IPS DF 6.9 (cell line): ENCODE measurements around the gene RHOG.
"Not testable (repeated sequence)": the region's sequence is repeated elsewhere in the genome, so short reads cannot be mapped to it uniquely, and the experiment has no call there.

Source experiments
- DNase-seq: peaks from one replicate; pipeline ENCODE4 v3.0.0-alpha.2; 2013; ENCODE audit warnings: low read depth, low spot score
- H3K27ac ChIP-seq: one replicate; pipeline ENCODE4 v1.5.1; 2013; ENCODE audit warnings: low read length, control low read depth
- H3K27me3 ChIP-seq: 2 replicates; pipeline ENCODE4 v1.6.1; 2013; ENCODE audit warnings: mild to moderate bottlenecking, low read length; ENCODE audit not compliant: control insufficient read depth, insufficient read depth
- H3K36me3 ChIP-seq: 2 replicates; pipeline ENCODE4 v1.6.1; 2013; ENCODE audit warnings: low read length; ENCODE audit not compliant: control insufficient read depth, insufficient read depth
- H3K4me1 ChIP-seq: 2 replicates; pipeline ENCODE4 v1.6.1; 2013; ENCODE audit warnings: low read length; ENCODE audit not compliant: control insufficient read depth, insufficient read depth
- H3K4me3 ChIP-seq: 2 replicates; pipeline ENCODE4 v1.5.1; 2013; ENCODE audit warnings: mild to moderate bottlenecking, low read length
- H3K9me3 ChIP-seq: 2 replicates; pipeline ENCODE4 v1.6.1; 2013; ENCODE audit warnings: low read length, inconsistent platforms; ENCODE audit not compliant: control insufficient read depth, insufficient read depth
- WGBS: extraction: QIAGEN DNeasy Blood & Tissue Kit; methylation state at CpG from one replicate; pipeline ENCODE4 v1.1.7; 2013; ENCODE audit warnings: mixed read lengths, missing lambda C conversion rate; ENCODE audit not compliant: insufficient read length, insufficient coverage; 5-methylcytosine and 5-hydroxymethylcytosine counted together

RHOG gene

GRCh38 chr11:3796801-3797328 lies 43.9 kb downstream of the RHOG start:
- H3K4me3 ChIP-seq = peak overlapping the region; percentile 85
- no peaks in the 10 kb centered on the region for H3K27me3 ChIP-seq
- H3K27ac ChIP-seq = no peak overlapping the region
- no peak for DNase-seq
- H3K9me3 ChIP-seq = no peaks in the 10 kb centered on the region
- no CpG with 5 or more reads among the region's 26 CpGs for WGBS
- 0 out of 2 replicates have a peak, but pooled peaks cover 2% of the 10 kb centered on the region for H3K36me3 ChIP-seq
- H3K4me1 ChIP-seq = no peaks in the 10 kb centered on the region

- no peak for DNase-seq
- Histone ChIP-seq H3K4me1 (no peaks in the 10 kb centered on the region), H3K27ac (no peak overlapping the region), H3K27me3 (no peaks in the 10 kb centered on the region), H3K4me3 (peak overlapping the region; percentile 85; the same call in 1 of the 2 replicates), H3K9me3 (no peaks in the 10 kb centered on the region), H3K36me3 (0 out of 2 replicates have a peak, but pooled peaks cover 2% of the 10 kb centered on the region)
- WGBS = no CpG with 5 or more reads among the region's 14 CpGs
These were observed 44.4 kb downstream of the RHOG start for GRCh38 chr11:3796346-3796745.

- WGBS = no CpG with 5 or more reads among the region's 6 CpGs
- no peak overlapping the region for H3K4me3 ChIP-seq
These were observed 44.8 kb downstream of the RHOG start for GRCh38 chr11:3796002-3796311.

DNA sequence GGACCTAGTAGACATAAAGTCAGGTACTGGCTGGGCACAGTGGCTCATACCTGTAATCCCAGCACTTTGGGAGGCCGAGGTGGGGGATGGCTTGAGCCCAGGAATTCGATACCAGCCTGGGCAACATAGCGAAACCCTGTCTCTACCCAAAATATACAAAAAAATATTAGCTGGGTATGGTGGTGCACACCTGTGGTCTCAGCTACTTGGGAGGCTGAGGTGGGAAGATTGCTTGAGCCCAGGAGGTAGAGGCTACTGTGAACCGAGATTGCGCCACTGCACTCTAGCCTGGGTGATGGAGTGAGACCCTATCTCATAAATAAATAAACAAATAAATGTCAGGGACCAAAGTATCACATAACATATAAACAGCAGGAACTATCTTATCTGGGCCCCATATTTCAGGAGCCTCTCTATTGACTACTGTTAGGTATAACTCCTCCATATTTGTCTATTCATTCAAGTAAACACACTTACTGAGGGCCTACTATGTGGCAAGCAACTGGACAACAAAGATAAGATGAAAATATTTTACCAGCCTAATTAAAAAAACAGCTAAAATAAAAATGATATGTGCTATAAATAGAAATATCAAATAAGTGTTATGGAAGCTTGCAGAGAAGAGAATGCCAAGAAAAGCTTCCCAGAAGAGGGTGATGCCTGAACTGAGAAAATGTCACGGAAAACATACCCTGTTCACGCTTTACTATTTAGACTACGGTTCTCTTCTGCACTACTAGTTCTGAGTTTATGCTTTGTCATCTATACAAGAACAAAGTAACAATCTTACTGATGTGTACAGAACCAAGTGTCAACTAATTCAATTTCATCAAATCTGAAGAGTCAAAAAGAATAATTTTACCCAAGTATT lies 45.4 kb downstream of the RHOG start:
- Histone ChIP-seq H3K36me3 (0 out of 2 replicates have a peak, but pooled peaks cover 2% of the 10 kb centered on the region), H3K4me3 (no peak overlapping the region), H3K27me3 (no peaks in the 10 kb centered on the region), H3K27ac (no peak overlapping the region), H3K4me1 (no peaks in the 10 kb centered on the region), H3K9me3 (no peaks in the 10 kb centered on the region)
- WGBS = no CpG with 5 or more reads among the region's 8 CpGs
- DNase-seq = no peak

More at GRCh38 chr11:3796002-3796311, 44.8 kb downstream of the RHOG start:
- no peaks in the 10 kb centered on the region for H3K27me3 ChIP-seq
- H3K27ac ChIP-seq = no peak overlapping the region
- H3K36me3 ChIP-seq = 0 out of 2 replicates have a peak, but pooled peaks cover 2% of the 10 kb centered on the region
- no peak for DNase-seq
- H3K4me1 ChIP-seq = no peaks in the 10 kb centered on the region
- H3K9me3 ChIP-seq = no peaks in the 10 kb centered on the region

DNA sequence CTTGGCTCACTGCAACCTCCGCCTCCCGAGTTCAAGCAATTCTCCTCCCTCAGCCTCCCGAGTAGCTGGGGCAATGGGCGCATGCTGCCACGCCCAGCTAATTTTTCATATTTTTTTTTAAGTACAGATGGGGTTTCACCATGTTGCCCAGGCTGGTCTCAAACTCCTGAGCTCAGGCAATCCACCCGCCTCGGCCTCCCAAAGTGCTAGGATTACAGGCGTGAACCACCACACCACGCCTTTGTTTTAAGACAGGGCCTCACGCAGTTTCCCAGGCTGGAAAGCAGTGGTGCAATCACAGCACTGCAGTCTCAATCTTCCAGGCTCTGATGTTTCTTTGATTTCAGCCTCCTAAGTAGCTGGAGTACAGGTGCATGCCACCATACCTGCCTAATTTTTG lies 46.4 kb downstream of the RHOG start:
- not testable (repeated sequence) for H3K36me3 ChIP-seq, H3K27ac ChIP-seq, H3K4me1 ChIP-seq, DNase-seq, H3K4me3 ChIP-seq, H3K27me3 ChIP-seq, H3K9me3 ChIP-seq
- WGBS = no CpG with 5 or more reads among the region's 10 CpGs

GRCh38 chr11:3786781-3787428 lies 53.9 kb downstream of the RHOG start:
- no CpG with 5 or more reads among the region's 8 CpGs for WGBS
- Histone ChIP-seq H3K4me1 (no peaks in the 10 kb centered on the region), H3K27me3 (no peaks in the 10 kb centered on the region), H3K27ac (no peak overlapping the region), H3K4me3 (no peak overlapping the region), H3K36me3 (peaks cover 5% of the 10 kb centered on the region; the same call in 1 of the 2 replicates), H3K9me3 (no peaks in the 10 kb centered on the region)
- DNase-seq = no peak

- Histone ChIP-seq H3K4me3 (no peak overlapping the region), H3K9me3 (no peaks in the 10 kb centered on the region), H3K27ac (no peak overlapping the region), H3K36me3 (peaks cover 6% of the 10 kb centered on the region), H3K27me3 (no peaks in the 10 kb centered on the region), H3K4me1 (no peaks in the 10 kb centered on the region)
- no peak for DNase-seq
- WGBS = 100% methylated on average over 2 of the region's 4 CpGs
These were observed 57.1 kb downstream of the RHOG start for GRCh38 chr11:3783611-3784010.

GRCh38 chr11:3782963-3783362 lies 57.8 kb downstream of the RHOG start:
- Histone ChIP-seq H3K36me3 (peaks cover 11% of the 10 kb centered on the region), H3K4me1 (no peaks in the 10 kb centered on the region)
- no CpG with 5 or more reads among the region's 5 CpGs for WGBS

DNA sequence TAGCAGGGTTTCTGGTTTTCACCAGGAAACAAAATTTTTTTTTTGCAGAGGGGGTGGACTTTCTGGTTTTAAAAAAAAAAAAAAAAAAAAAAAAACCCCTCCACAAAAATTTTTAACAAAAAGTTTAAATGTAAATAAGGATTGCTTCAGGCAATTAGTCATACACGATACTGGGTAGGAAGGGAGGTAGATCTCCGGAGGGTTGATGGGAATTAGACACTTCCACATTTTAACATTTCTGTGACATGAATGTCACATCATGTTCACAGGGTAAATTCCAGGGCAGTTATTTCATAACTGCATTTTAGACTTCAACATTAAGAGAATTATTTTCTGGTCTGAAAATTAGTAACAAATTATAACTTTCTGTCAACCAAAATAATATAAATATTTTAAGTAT lies 59.3 kb downstream of the RHOG start:
- no peaks in the 10 kb centered on the region for H3K4me1 ChIP-seq
- no peaks in the 10 kb centered on the region for H3K9me3 ChIP-seq
- H3K4me3 ChIP-seq = no peak overlapping the region
- DNase-seq = no peak
- H3K27ac ChIP-seq = no peak overlapping the region
- peaks cover 11% of the 10 kb centered on the region for H3K36me3 ChIP-seq
- WGBS = no CpG with 5 or more reads among the region's 2 CpGs
- no peaks in the 10 kb centered on the region for H3K27me3 ChIP-seq

More at GRCh38 chr11:3782963-3783362, 57.8 kb downstream of the RHOG start:
- Histone ChIP-seq H3K9me3 (no peaks in the 10 kb centered on the region), H3K27ac (no peak overlapping the region), H3K27me3 (no peaks in the 10 kb centered on the region), H3K4me3 (no peak overlapping the region)
- DNase-seq = no peak
